Pancreas (tissue), 10 donors: ENCODE results near the gene MREG. TPM values are rescaled to one million over a fixed set of nuclear protein-coding genes. Genes with fewer than 3 reads are reported as not detected.

Source experiments
- ATAC-seq, 4 donors: fragments of 200-7000 bp; cut with Tn5 transposase; one replicate each; pipeline versions ENCODE4 v1.8.0 to v1.9.1; 2020; ENCODE audit warnings: mild to moderate bottlenecking in 4 of 4, moderate library complexity in 4 of 4
- DNase-seq, 6 donors: peaks; one replicate each; pipeline ENCODE4 v3.0.0-alpha.2; 2020
- FAIRE-seq: peaks from 2 replicates; lab custom pipeline; 2012; peaks lifted over from hg19 to GRCh38; lab: Jason Lieb, UNC
- H3K27ac ChIP-seq, 4 donors: fragments of 200-600 bp; sonication (generic); 1 replicate in 3 of 4; 2 replicates in 1 of 4; pipeline versions ENCODE4 v1.5.0 to v1.8.0; 2020
- H3K27me3 ChIP-seq, 4 donors: fragments of 200-600 bp; one replicate each; pipeline ENCODE4 v1.8.0; 2021
- H3K36me3 ChIP-seq, 3 donors: fragments of 200-600 bp; sonication (generic) in 1 of 3; one replicate each; pipeline versions ENCODE4 v1.5.0 to v1.8.0; 2020 to 2021
- H3K4me1 ChIP-seq, 3 donors: fragments of 200-600 bp; one replicate each; pipeline ENCODE4 v1.8.0; 2021
- H3K4me3 ChIP-seq, 4 donors: fragments of 200-600 bp; sonication (generic) in 2 of 4; one replicate each; pipeline versions ENCODE4 v1.5.0 to v1.8.0; 2020 to 2021
- H3K9me3 ChIP-seq, 4 donors: fragments of 200-600 bp; one replicate each; pipeline ENCODE4 v1.8.0; 2021
- WGBS, 2 donors: extraction: QIAGEN DNeasy Blood & Tissue Kit; methylation state at CpG; one replicate each; pipeline ENCODE4 v1.1.7; 2013; 5-methylcytosine and 5-hydroxymethylcytosine counted together
- intact Hi-C, 3 donors: fragments of 100-400 bp; cut with DNase I; formaldehyde crosslinking; loops; one replicate each; pipeline versions ENCODE4 v1.11.1 to v1.14.2; 2022
- polyA plus RNA-seq, 2 donors: library from polyadenylated mRNA; stranded (reverse); fragments of 200-250 nt; gene quantifications; one replicate each; pipeline ENCODE4 v1.2.3, GENCODE V29; 2013
- total RNA-seq, 6 donors: library from RNA; stranded (reverse); fragmentation: NEBNext Ultra II Directional in 4 of 6; extraction: Animal tissue kit (Norgen Biotek cat#: 25700) in 4 of 6; gene quantifications; one replicate each; pipeline versions ENCODE4 v1.2.1 to v1.2.4, GENCODE V29; 2021 to 2023
- TF ChIP-seq, protein P1 (sequence below), 4 donors: fragments of 200-600 bp; sonication (generic) in 3 of 4; IDR thresholded peaks; one replicate each; pipeline versions ENCODE4 v1.5.0 to v1.8.0; 2021; ENCODE audit warnings: antibody characterized with exemption in 4 of 4
- donor health status: healthy with polysubstance abuse.
- donor health status: DM: no; HTN: no; CAD: no; lungs with moderate emphysema.
- donor health status: DM: no; HTN: no; CAD: no.
- donor health status: control.
- donor health status: control.
- donor health status: Bipolar disorder and iron deficiency.
- donor health status: DM: yes; HTN: yes; CAD: no.
- donor health status: DM: no; HTN: no; CAD: no.
- donor health status: DM: no; HTN: no; CAD: no.
- donor health status: DM: yes; HTN: yes; CAD: no.

The MREG gene
- total and polyA plus RNA-seq, 8 donors, result 1.2 to 4.8 (median 2.3) TPM

DNA sequence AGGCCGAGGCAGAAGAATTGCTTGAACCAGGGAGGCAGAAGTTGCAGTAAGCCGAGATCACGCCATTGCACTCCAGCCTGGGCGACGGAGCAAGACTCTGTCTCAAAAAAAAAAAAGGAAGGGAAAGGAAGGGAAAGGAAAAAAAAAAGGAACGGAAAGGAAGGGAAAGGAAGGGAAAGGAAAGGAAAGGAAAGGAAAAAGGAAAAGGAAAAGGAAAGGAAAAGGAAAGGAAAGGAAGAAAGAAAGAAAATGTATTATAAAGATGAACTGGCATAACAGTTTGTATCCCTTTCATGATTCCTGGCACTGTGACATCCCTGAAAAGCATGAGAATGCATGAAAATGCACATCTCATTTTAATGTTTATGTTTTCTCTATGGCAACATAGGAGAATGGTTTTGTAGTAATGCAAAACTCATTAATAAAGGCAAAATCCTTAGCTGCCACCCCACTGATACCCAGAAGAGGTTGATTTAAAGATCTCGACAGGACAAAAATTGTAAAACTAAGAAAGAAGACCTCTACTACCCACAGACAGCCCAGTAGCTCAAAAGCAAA, 11.5 kb upstream of the MREG start:
- Histone ChIP-seq H3K27me3 (no peaks in the 10 kb centered on the region), H3K27ac (no peak overlapping the region), H3K4me3 (no peak overlapping the region), H3K4me1 (no peaks in the 10 kb centered on the region), H3K36me3 (no peaks in the 10 kb centered on the region), H3K9me3 (no peaks in the 10 kb centered on the region)
- DNase-seq (no peak), FAIRE-seq (no peak), ATAC-seq (no peak)
- TF ChIP-seq, protein P1, sequence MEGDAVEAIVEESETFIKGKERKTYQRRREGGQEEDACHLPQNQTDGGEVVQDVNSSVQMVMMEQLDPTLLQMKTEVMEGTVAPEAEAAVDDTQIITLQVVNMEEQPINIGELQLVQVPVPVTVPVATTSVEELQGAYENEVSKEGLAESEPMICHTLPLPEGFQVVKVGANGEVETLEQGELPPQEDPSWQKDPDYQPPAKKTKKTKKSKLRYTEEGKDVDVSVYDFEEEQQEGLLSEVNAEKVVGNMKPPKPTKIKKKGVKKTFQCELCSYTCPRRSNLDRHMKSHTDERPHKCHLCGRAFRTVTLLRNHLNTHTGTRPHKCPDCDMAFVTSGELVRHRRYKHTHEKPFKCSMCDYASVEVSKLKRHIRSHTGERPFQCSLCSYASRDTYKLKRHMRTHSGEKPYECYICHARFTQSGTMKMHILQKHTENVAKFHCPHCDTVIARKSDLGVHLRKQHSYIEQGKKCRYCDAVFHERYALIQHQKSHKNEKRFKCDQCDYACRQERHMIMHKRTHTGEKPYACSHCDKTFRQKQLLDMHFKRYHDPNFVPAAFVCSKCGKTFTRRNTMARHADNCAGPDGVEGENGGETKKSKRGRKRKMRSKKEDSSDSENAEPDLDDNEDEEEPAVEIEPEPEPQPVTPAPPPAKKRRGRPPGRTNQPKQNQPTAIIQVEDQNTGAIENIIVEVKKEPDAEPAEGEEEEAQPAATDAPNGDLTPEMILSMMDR (IDR thresholded peaks at IDR 0.05), result no peak
- 89 to 96% methylated on average over 7 of the region's 7 CpGs for WGBS, 2 donors
- intact Hi-C loops, result no loop called here

DNA sequence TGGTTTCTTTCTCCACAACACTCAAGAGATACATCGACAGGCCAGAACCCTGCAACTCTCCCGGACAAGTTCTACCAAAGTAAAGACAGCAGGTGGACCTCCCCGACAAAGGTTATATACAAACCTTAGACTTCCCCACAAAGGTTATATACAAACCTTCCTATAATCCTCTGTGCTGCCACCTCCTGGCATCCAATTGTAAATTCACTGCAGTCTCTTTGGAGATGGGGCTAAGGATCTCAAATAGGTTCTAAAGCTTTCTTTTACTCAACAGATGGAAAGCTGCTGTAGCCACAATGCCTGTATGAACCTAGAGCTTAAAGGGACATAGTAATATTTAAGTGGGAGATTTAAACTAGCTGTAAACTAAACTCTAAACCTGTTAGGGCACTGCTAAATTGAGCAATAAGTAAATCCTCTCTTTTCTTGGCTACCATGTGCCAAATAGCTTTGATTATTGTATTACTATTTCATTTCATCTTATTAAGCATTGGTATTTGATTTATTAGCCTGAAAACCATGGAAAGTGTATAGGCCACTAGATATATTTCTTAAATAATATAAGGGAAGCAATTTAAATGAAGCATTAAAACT, 9.8 kb upstream of the MREG start:
- no peaks in the 10 kb centered on the region for H3K4me1 ChIP-seq
- TF ChIP-seq, protein P1 (IDR thresholded peaks at IDR 0.05), result peak; percentile 14 to 59 (median 49)
- intact Hi-C loops, result no loop called here
- WGBS, 2 donors, result 9 to 14% methylated on average over 3 of the region's 3 CpGs
- DNase-seq (peak in 3 of 6 donors; percentile 11 to 44 (median 21)), FAIRE-seq (no peak), ATAC-seq (peak; percentile 61 to 88 (median 84))
- H3K36me3 ChIP-seq, result no peaks in the 10 kb centered on the region
- H3K27ac ChIP-seq, result no peak overlapping the region
- no peaks in the 10 kb centered on the region for H3K27me3 ChIP-seq
- no peak overlapping the region for H3K4me3 ChIP-seq
- H3K9me3 ChIP-seq, result no peaks in the 10 kb centered on the region

DNA sequence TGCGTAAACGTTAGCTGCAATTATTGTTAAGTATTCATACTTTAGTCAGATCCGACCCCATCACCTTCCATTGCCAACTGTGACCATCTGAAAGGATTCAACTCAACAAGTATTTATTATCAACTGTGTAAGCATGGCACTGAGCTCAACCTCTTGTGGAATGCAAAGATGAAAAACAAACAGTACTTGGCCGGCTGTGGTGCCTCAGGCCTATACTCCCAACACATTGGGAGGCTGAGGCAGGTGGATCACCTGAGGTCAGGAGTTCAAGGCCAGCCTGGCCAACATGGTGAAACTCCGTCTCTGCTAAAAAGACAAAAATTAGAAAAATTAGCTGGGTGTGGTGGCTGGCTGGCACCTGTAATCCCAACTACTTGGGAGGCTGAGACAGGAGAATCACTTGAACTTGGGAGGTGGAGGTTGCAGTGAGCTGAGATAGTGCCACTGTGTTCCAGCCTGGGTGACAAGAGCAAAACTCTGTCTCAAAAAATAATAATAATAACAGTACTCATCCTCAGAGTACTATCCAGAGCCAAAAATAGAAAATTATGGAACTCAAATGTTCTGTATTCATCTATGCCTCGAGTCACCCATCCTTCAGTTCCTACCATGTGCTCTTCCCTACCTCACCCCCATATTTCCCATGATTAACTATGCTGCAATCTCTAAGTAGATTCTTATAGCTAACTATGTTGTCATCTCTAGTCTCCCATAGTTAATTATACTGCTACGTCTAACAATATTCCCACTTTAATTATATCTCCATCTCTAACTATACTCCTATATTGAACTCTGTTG, 8.6 kb upstream of the MREG start:
- ATAC-seq, result no peak
- no peak for DNase-seq
- Histone ChIP-seq H3K36me3 (no peaks in the 10 kb centered on the region), H3K4me1 (no peaks in the 10 kb centered on the region), H3K9me3 (no peaks in the 10 kb centered on the region), H3K4me3 (no peak overlapping the region), H3K27ac (no peak overlapping the region), H3K27me3 (no peaks in the 10 kb centered on the region)
- TF ChIP-seq, protein P1 (IDR thresholded peaks at IDR 0.05), result no peak
- no peak for FAIRE-seq
- intact Hi-C loops, result no loop called here
- 78% methylated on average over 7 of the region's 7 CpGs for WGBS, 2 donors

DNA sequence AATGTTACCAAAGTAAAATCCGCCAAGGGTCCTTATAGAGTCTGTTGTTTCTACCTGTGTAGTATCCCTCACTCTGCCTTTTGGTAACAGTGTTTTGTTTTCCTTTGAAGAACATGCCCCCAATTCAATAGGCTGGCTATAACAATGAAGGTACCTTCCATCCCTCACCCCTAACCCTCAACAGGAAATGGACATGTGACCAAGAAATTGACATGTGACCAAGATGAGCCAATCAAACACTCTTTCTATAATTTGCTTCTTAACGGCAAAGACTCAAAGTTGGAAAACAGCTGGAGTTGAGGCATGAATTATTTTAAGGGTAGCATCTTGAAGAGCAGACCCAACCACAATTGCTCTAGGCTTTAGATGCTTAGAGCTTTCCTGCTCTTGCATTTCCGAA, 5.4 kb upstream of the MREG start:
- H3K27me3 ChIP-seq, result no peaks in the 10 kb centered on the region

More for the DNA sequence above, 5.4 kb upstream of the MREG start:
- DNase-seq (no peak), ATAC-seq (no peak), FAIRE-seq (no peak)
- H3K9me3 ChIP-seq, result no peaks in the 10 kb centered on the region
- TF ChIP-seq, protein P1 (IDR thresholded peaks at IDR 0.05), result no peak
- no peak overlapping the region for H3K27ac ChIP-seq
- peaks cover 0 to 2% (median 0%) of the 10 kb centered on the region in 3 donors for H3K4me1 ChIP-seq
- no peaks in the 10 kb centered on the region for H3K36me3 ChIP-seq
- H3K4me3 ChIP-seq, result no peak overlapping the region
- intact Hi-C loops, result no loop called here
- WGBS, 2 donors, result 84 to 89% methylated on average over 3 of the region's 3 CpGs
